Activated T-cell treated with anti-CD3 and anti-CD28 coated beads for 48 hours (primary cell): ENCODE data around the gene ADGRL3.
"Not testable (repeated sequence)": the region's sequence is repeated elsewhere in the genome, so short reads cannot be mapped to it uniquely, and the experiment has no call there.

ENCODE experiments used
- DNase-seq: peaks from one replicate; pipeline ENCODE4 v3.0.0-alpha.2; 2020; ENCODE audit warnings: low read depth

The ADGRL3 gene

DNA sequence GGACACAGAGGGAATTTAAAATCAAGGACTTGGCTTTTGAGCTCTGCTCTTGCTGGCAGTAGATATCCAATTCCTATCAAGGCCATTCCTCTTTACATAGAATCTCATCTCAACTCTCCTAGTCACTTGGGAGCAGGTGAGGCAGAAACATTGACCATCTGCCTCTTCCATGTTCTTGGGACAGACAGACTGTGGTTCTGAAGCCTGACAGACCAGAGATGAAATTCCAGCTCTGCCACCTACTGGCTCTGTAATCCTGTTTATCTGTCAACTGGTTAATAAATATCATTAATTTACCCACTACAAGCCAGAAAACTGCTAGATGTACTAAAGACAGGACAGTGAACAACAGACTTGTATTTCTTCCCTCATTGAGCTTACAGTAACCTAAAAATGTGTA is 300.8 kb downstream of the ADGRL3 start:
- no peak for DNase-seq

GRCh38 chr4:61501812-61502211 is 301.7 kb downstream of the ADGRL3 start:
- DNase-seq = no peak

DNA sequence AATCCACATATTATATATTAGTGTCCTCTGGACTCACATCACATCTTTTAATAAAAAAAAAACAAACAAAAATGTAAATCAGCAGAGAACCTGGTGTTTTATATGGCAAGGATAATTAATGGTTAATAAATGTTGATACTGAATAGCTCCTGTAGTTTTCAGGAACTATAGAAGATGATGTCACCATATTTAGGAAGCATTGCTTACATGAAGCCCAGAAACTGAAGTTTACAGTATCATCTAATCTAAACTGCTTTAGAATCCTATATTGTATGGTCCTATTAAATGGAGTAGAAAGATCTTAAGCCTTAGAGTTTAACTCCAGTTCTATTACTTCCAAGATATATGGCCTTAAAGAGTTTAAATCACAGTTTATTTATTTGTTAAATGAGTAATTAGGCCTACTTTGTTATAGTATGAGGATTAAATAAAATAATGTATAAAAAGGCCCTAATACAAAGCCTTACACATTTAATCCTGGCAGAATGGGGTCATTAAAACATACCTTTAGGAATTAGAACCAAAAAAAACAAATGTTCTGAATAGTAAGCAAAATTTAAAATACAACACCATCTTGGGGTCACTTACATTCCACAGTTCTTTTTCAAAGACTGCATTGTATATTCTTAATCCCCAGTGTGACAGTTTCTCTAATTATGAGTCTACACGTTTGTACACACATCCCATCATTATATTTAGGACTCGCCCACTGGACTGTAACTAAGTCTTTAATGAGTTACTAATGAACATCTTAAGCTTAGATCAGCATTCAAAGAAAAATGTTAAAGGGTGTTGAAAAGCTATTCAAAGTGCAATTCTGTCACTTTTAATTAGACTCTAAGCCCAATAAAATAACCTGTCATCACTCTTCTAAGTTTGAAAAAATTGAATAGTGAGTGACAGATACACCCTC is 305.9 kb downstream of the ADGRL3 start:
- DNase-seq = no peak

DNA sequence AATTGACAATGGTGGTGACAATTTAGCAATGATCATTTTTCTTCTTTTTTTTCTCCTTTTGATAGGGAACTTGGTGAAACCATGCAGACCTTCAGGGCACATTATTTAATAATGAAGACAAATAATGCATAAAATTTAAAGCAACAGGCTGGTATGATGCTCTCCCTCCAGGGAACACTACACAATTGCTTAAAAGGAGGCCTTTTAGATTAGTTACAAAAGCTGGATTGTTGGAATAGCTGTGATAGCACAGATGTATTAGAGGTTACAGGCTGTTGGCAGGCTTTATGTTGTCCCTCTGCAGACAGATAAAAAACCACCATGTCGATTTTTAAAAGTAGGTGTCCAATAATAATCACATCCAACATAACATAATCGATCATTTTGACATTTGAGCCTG is 307.0 kb downstream of the ADGRL3 start:
- DNase-seq = no peak

GRCh38 chr4:61509721-61510241 is 309.7 kb downstream of the ADGRL3 start:
- not testable (repeated sequence) for DNase-seq

DNA sequence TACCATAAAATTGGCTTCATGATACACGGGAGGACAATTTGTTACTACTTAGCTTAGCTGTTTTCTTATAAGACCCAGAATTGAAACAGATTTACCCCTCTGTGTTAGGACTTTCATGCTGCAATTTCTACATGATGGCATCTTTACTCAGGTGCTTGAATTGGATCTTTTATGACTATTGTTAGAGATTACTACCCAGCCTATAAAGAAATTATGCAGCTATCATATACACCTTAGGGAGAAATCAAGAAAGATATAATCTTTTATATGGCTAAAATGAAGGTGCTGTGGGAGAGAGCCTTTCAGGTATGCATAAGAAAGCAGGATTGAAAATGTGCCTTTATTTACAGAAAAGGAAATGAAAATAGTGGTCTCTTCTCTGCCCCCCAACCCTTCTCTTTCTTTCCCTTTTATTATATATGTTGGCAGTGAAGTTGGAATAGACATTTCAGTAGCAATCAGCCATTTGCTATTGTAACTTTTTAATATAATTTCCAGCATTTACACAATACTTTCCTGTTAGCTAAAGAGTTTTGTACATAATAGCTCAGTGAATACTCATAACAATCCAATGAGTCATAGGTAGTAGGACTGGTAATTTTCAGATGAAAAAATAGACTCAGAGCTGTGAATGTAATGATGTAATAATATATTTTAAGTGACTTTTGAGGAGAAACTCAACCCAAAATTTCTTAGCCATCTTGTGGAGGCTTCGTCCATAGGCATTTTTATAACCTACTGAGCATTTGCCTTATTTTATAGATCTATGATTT is 311.8 kb downstream of the ADGRL3 start:
- no peak for DNase-seq

DNA sequence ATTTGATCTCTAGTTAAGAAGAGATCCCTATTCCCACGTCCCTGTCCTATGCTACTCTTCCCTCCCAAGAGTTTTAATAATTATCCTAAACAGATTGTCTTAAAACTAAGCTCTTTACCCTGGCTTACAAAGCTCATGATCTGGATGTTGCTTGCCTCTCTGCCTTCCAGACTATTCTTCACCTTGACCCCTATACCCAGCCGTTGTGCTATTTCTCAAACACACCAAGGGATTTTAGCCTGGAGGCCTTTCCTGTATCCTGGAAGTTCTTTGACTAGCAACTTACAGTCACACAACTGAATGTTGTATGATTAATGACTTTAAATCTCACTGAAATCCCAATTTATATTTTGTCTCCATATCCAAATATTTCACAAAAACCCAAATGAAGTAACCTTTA is 314.9 kb downstream of the ADGRL3 start:
- DNase-seq = no peak

DNA sequence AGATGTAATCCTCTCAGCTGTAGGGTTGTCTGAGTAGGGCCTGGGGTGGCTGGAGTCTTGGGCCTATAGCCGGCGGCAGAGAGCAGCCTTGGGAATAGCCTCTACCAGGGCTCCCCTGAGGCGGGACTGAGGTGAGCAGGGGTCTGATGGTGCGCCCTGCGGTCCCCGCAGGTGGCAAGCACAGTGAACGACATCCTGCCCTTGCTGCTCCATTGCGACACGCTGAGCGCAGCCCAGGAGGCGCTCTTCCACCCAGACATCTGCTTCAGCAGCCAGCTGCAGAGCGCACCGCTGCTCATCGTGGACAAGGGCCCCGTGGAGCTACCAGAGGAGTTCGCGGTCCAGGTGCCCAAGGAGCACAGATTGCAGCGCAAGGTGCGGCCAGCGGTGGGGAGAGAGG is 317.0 kb downstream of the ADGRL3 start:
- no peak for DNase-seq

DNA sequence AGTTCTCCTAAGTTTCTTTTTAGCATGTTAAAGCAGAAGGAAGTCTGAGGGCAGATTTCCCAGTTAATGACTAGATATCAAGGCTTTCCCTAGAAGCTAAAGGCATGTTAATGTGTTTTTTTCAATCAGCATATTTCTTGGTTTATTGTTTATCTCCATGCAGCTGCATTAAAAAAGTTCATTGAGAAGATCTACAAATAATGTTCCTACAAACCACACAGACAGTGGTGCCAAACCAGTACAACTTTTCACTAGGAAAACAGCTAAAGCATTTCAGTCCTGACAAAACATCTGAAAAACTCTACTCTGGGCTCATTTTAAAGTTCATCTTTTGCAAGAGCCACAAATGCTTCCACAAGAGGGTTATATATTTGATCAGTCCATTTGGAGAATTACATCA is 320.0 kb downstream of the ADGRL3 start:
- DNase-seq = no peak

DNA sequence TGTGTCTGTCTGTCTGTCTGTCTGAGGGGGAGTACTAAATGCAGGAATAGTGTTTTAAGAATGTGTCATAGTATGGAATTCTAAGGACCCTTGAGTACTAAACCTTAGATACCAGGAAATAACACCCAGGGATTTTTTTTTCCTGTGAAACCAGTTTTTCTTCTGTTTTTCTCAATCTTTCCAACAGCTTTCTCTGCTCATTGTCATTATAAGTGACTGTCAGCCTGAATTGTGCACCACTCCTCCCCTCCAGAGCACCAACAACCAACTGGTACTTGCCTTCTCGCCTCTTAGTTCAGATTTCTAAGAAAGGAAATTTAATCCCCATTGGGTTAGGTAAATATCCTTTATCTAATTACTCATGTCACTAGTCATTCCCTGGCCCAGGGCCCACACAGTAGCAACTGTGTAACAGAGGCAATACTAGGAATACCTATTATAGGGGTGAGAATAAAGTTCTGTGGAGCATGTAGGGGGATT is 320.6 kb downstream of the ADGRL3 start:
- DNase-seq = no peak

GRCh38 chr4:61521451-61521850 is 321.3 kb downstream of the ADGRL3 start:
- DNase-seq = no peak

DNA sequence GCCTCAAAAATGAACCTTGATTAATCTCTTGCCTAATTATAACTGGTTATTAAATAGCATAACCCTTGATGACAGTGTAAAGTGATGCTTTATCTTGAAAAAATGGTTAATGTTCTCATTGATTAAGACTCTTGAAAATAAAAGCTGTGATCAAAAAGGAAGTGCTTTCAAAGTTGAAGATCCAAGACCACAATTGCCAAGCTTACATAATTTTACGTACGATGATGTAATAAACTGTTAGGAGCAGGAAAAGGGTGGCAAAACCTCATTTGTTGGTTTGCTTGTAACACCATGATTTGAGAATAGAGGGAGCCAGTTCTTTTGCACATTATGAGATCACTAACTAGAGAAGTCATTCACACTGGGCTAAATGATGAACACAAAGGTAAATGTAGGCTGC is 322.2 kb downstream of the ADGRL3 start:
- no peak for DNase-seq

DNA sequence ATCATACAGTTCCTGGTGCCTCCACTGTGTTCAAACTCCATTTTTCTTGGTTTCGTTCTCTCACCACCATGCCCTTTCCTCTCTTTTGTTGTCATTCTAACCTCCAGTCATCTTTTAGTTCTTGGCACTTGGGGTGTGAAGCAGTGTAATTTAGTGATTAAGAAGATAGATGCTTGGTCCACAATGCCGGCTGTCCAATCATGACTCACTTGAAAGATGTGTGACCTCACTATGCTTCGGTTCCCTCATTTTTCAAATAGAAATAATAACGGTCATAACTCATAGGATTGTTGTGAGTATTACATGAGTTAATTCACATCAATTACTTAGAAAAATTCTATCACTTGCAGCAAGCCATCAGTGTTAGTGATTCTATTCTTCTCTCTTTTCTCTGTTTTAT is 327.8 kb downstream of the ADGRL3 start:
- DNase-seq = no peak

DNA sequence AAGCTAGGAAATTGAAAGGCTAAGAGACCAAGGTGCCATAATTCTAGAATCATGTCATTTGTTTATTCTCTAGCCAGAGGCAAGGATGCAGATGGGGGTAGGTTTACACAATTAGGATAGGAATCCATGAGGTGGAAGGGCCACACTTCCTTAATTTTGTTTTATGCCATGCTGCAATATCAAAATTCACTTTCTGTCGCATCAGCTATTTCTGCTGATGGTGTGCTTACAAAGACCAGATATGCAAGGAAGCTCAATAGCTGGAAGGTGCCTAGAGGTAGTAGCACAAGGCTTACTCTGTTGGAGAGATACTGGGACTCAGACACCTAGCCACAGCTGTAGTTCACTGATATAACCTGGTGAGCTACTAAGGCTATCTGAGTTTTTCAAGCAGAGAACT is 328.5 kb downstream of the ADGRL3 start:
- DNase-seq = no peak

DNA sequence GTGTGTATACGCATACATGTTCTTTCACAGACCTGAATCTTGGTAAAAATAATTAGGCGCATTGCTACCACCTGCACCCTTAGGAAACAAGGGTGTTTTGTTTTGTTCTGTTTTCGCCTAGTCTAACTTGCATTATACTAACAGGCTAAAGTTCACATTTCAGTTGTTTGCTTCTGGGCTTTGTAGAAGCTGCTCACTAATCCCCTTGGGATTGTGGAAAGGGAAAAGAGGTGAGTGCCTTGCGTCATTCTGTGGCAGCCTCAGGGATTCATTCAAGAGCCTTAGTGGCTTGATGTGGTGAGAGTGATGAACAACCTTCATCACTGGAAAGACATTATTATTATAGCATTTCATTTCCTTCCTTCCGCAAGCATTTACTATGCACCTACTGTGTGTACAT is 331.1 kb downstream of the ADGRL3 start:
- no peak for DNase-seq

- DNase-seq = no peak
Observed at GRCh38 chr4:61532336-61533000, 332.3 kb downstream of the ADGRL3 start.

GRCh38 chr4:61533140-61533539 is 333.0 kb downstream of the ADGRL3 start:
- DNase-seq = no peak

DNA sequence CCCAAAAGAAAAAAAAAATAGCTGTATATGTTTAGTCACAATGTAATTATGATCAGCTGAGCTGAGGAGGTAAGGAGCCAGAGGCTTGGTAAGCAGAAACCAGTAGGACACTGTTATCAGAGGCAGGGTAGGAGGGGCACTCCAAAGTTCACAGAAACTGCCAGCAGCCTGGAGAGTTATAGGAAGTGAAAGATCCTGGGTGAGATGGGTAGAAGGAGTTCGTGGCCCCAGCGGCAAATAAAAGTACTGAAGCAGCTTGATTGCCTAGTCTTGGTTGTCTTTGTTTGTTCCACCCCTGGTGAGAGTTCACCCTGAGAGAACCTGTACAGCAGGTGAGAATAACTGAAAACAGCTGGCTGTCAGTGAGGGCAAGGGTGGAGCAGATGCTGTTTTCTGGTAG is 340.8 kb downstream of the ADGRL3 start:
- DNase-seq = no peak

GRCh38 chr4:61541459-61541858 is 341.3 kb downstream of the ADGRL3 start:
- DNase-seq = no peak

GRCh38 chr4:61543976-61544375 is 343.9 kb downstream of the ADGRL3 start:
- DNase-seq = no peak

DNA sequence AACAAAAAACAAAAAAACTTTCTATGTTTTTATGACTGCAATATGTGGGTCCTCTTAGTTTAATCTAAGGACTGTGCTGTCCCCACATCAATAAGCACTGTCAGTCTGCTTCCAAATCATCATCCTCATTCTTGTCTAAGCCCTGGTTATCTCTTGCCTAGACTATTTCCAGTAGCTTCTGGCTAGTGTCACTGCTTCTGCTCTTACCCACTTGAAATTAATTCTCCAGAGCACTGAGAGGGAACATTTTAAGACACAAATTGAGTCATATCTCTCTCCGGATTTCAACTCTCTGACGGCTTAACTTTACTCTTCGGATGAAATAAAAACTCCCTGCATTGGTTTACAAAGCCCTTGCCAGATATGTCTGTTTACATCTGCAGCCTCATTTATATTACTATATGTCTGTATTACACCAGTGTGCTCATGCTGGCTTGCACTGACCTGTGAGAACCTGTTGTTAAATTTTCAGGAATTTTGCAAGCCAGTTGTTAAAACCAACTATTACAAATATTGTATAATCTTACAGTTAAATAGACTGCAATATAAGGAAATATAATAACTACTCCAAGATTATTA is 345.9 kb downstream of the ADGRL3 start:
- DNase-seq = no peak

DNA sequence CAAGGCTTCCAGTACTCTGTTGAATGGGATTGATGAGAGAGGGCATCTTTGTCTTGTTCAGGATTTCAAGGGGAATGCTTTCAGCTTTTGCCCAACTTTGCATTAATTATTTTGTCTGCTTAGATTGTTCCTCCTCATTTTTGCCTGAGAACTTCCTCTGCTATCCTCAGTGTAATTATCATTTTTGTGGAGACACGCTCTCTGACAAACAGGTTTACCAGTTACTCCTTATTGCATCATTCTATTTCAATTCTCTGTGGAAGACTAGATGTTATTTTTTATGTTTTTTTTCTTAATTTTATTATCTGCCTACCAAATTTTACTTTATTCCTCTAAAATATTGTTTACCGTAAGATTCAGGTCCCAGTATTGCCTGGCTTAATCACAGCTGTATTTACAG is 349.2 kb downstream of the ADGRL3 start:
- no peak for DNase-seq
